ENCODE data around the gene DOCK9.
"Not testable (repeated sequence)": the region's sequence is repeated elsewhere in the genome, so short reads cannot be mapped to it uniquely, and the experiment has no call there.

DOCK9 gene

GRCh38 chr13:98915981-98916380 lies 61.9 kb downstream of the DOCK9 start:
- no peak for DNase-seq

GRCh38 chr13:98915563-98915962 lies 62.3 kb downstream of the DOCK9 start:
- no peak for DNase-seq

- no peak for DNase-seq
These were observed 64.1 kb downstream of the DOCK9 start for GRCh38 chr13:98913741-98914140.

- DNase-seq: no peak
These were observed 65.0 kb downstream of the DOCK9 start for GRCh38 chr13:98912846-98913245.

- no peak for DNase-seq
These were observed 67.3 kb downstream of the DOCK9 start for GRCh38 chr13:98910501-98910951.

GRCh38 chr13:98909016-98909415 lies 68.8 kb downstream of the DOCK9 start:
- DNase-seq: no peak

- DNase-seq: no peak
These were observed 70.9 kb downstream of the DOCK9 start for GRCh38 chr13:98906746-98907502.

- no peak for DNase-seq
These were observed 72.7 kb downstream of the DOCK9 start for GRCh38 chr13:98905199-98905598.

- no peak for DNase-seq
These were observed 77.4 kb downstream of the DOCK9 start for GRCh38 chr13:98900442-98900841.

- DNase-seq: no peak
These were observed 80.2 kb downstream of the DOCK9 start for GRCh38 chr13:98897706-98898105.

GRCh38 chr13:98896868-98897144 lies 81.1 kb downstream of the DOCK9 start:
- no peak for DNase-seq

- DNase-seq: no peak
These were observed 81.6 kb downstream of the DOCK9 start for GRCh38 chr13:98896083-98896867.

- DNase-seq: not testable (repeated sequence)
These were observed 83.0 kb downstream of the DOCK9 start for GRCh38 chr13:98894814-98895213.

- DNase-seq: no peak
These were observed 84.5 kb downstream of the DOCK9 start for GRCh38 chr13:98893371-98893770.

GRCh38 chr13:98892821-98893220 lies 85.0 kb downstream of the DOCK9 start:
- DNase-seq: no peak

- no peak for DNase-seq
These were observed 85.8 kb downstream of the DOCK9 start for GRCh38 chr13:98892077-98892476.

- DNase-seq: no peak
These were observed 86.9 kb downstream of the DOCK9 start for GRCh38 chr13:98890925-98891324.

- no peak for DNase-seq
These were observed 87.7 kb downstream of the DOCK9 start for GRCh38 chr13:98890186-98890585.

GRCh38 chr13:98889419-98890085 lies 88.3 kb downstream of the DOCK9 start:
- DNase-seq: no peak

- no peak for DNase-seq
These were observed 89.0 kb downstream of the DOCK9 start for GRCh38 chr13:98888890-98889279.

- DNase-seq: no peak
These were observed 89.5 kb downstream of the DOCK9 start for GRCh38 chr13:98888222-98888889.

GRCh38 chr13:98886587-98887230 lies 91.2 kb downstream of the DOCK9 start:
- DNase-seq: no peak

- no peak for DNase-seq
These were observed 92.3 kb downstream of the DOCK9 start for GRCh38 chr13:98885600-98885999.

All from SIG-M5 (cell line).